Smooth muscle cell (in vitro differentiated cells): Measurements from ENCODE around the gene ZNF181. TPM values are rescaled to one million over a fixed set of nuclear protein-coding genes. Genes with fewer than 3 reads are reported as not detected.

Source experiments
- DNase-seq: peaks from one replicate; lab custom pipeline; 2025; ENCODE audit not compliant: unreplicated experiment; lab: John Stamatoyannopoulos, UW
- H2AFZ ChIP-seq: fragments of 200-600 bp; sonication (generic); 2 replicates; pipeline ENCODE4 v1.6.0; 2016; ENCODE audit warnings: antibody characterized with exemption, low read depth, mild to moderate bottlenecking
- H3F3A ChIP-seq: fragments of 200-600 bp; sonication (generic); 2 replicates; pipeline ENCODE4 v1.6.0; 2017; ENCODE audit warnings: antibody characterized with exemption, low read depth
- H3K27ac ChIP-seq: fragments of 200-600 bp; sonication (generic); 2 replicates; pipeline ENCODE4 v1.5.1; 2016; ENCODE audit warnings: low read depth, mild to moderate bottlenecking
- H3K27me3 ChIP-seq: fragments of 200-600 bp; sonication (generic); 2 replicates; pipeline ENCODE4 v1.6.1; 2016; ENCODE audit warnings: low read depth, mild to moderate bottlenecking
- H3K36me3 ChIP-seq: fragments of 200-600 bp; sonication (generic); 2 replicates; pipeline ENCODE4 v1.5.1; 2016; ENCODE audit warnings: low read depth
- H3K4me1 ChIP-seq: fragments of 200-600 bp; sonication (generic); 2 replicates; pipeline ENCODE4 v1.5.1; 2016; ENCODE audit warnings: low read depth
- H3K4me2 ChIP-seq: fragments of 200-600 bp; sonication (generic); 2 replicates; pipeline ENCODE4 v1.6.0; 2016; ENCODE audit warnings: mild to moderate bottlenecking
- H3K4me3 ChIP-seq: fragments of 200-600 bp; sonication (generic); 2 replicates; pipeline ENCODE4 v1.5.1; 2016; ENCODE audit warnings: mild to moderate bottlenecking
- H3K79me2 ChIP-seq: fragments of 200-600 bp; sonication (generic); 2 replicates; pipeline ENCODE4 v1.6.0; 2016; ENCODE audit warnings: low read depth, mild to moderate bottlenecking
- H3K9ac ChIP-seq: fragments of 200-600 bp; sonication (generic); 2 replicates; pipeline ENCODE4 v1.6.0; 2016; ENCODE audit warnings: low read depth
- H3K9me3 ChIP-seq: fragments of 200-600 bp; sonication (generic); replicated peaks from 2 replicates; pipeline ENCODE4 v1.5.1; 2016; ENCODE audit warnings: low read depth
- H4K20me1 ChIP-seq: fragments of 200-600 bp; sonication (generic); 2 replicates; pipeline ENCODE4 v1.6.0; 2016; ENCODE audit warnings: low read depth
- CTCF ChIP-seq: fragments of 200-600 bp; sonication (generic); IDR thresholded peaks from 2 replicates; pipeline ENCODE4 v1.5.1; 2017; ENCODE audit warnings: borderline replicate concordance, mild to moderate bottlenecking, antibody characterized with exemption; ENCODE audit not compliant: insufficient read depth, poor library complexity, severe bottlenecking
- WGBS: methylation state at CpG from one replicate; pipeline ENCODE4 v1.1.7; 2016; ENCODE audit warnings: low lambda C conversion rate; 5-methylcytosine and 5-hydroxymethylcytosine counted together
- polyA plus RNA-seq: library from polyadenylated mRNA; unstranded; fragments of >200 nt; fragmentation: Nextera tagmentation; extraction: Ambion mirVana; gene quantifications from 2 replicates; pipeline ENCODE4 v1.2.1, GENCODE V29; 2016
- total RNA-seq: library from RNA; depleted of rRNA; stranded (reverse); fragments of >200 nt; gene quantifications from 2 replicates; pipeline ENCODE4 v1.2.3, GENCODE V29; 2014

The ZNF181 gene
- total and polyA plus RNA-seq, 2 experiments from 2014 or later: 4.1 to 9.7 TPM

GRCh38 chr19:34766386-34766785, 32.3 kb downstream of the ZNF181 start:
- no peak for TF ChIP-seq CTCF
- no peaks in the 10 kb centered on the region for H3F3A ChIP-seq
- H3K4me2 ChIP-seq: no peak overlapping the region
- no peaks in the 10 kb centered on the region for H3K27me3 ChIP-seq
- H3K27ac ChIP-seq: no peak overlapping the region
- H3K9me3 ChIP-seq: peaks cover 45% of the 10 kb centered on the region
- H2AFZ ChIP-seq: no peak overlapping the region
- H3K4me1 ChIP-seq: no peaks in the 10 kb centered on the region
- no peak overlapping the region for H3K4me3 ChIP-seq
- H3K79me2 ChIP-seq: peaks cover 3% of the 10 kb centered on the region
- DNase-seq: no peak
- H4K20me1 ChIP-seq: no peaks in the 10 kb centered on the region
- peaks cover 70% of the 10 kb centered on the region for H3K36me3 ChIP-seq
- 95% methylated on average over 2 of the region's 2 CpGs for WGBS
- no peak overlapping the region for H3K9ac ChIP-seq

- Histone ChIP-seq H3K36me3 (peaks cover 55% of the 10 kb centered on the region), H4K20me1 (no peaks in the 10 kb centered on the region), H3K27ac (no peak overlapping the region), H3K27me3 (no peaks in the 10 kb centered on the region), H3K4me1 (peaks cover 9% of the 10 kb centered on the region), H3K4me2 (no peak overlapping the region), H3K9me3 (peaks cover 31% of the 10 kb centered on the region), H2AFZ (no peak overlapping the region), H3K9ac (no peak overlapping the region), H3K79me2 (peaks cover 16% of the 10 kb centered on the region), H3K4me3 (no peak overlapping the region), H3F3A (no peaks in the 10 kb centered on the region)
- 90% methylated on average over 3 of the region's 3 CpGs for WGBS
- no peak for TF ChIP-seq CTCF
- DNase-seq: no peak
Observed at GRCh38 chr19:34767951-34768350, 33.9 kb downstream of the ZNF181 start.

- peak; percentile 44 for DNase-seq
- 3% methylated on average over 67 of the region's 69 CpGs for WGBS
- Histone ChIP-seq H3K4me1 (peaks cover 9% of the 10 kb centered on the region), H4K20me1 (no peaks in the 10 kb centered on the region), H2AFZ (peak within 1 kb of the TSS; percentile 100), H3K4me2 (peak within 1 kb of the TSS; percentile 91), H3K36me3 (peaks cover 8% of the 10 kb centered on the region), H3K9me3 (no peaks in the 10 kb centered on the region), H3K27me3 (no peaks in the 10 kb centered on the region), H3K27ac (peak within 1 kb of the TSS; percentile 85), H3K4me3 (peak within 1 kb of the TSS; percentile 91), H3K9ac (peak within 1 kb of the TSS; percentile 90), H3F3A (no peaks in the 10 kb centered on the region), H3K79me2 (peaks cover 16% of the 10 kb centered on the region)
- TF ChIP-seq CTCF: no peak
Observed at GRCh38 chr19:34772697-34773554, 38.9 kb downstream of the ZNF181 start, which contains the start of gene ZNF599. Gene ZNF599 (minus strand): TSS chr19:34773215. CDS start chr19:34772841, 374 bp downstream.
